Motor neuron (in vitro differentiated cells): Measurements from ENCODE around the gene C6orf62. TPM values are rescaled to one million over a fixed set of nuclear protein-coding genes. Genes with fewer than 3 reads are reported as not detected.
"Not testable (repeated sequence)": the region's sequence is repeated elsewhere in the genome, so short reads cannot be mapped to it uniquely, and the experiment has no call there.

Experiments
- ATAC-seq, 8 experiments: fragments of 200-7000 bp; cut with Tn5 transposase; replicated peaks in 6 of 8; 2 replicates each; pipeline ENCODE4 v1.8.0; 2021; ENCODE audit warnings: mild to moderate bottlenecking in 8 of 8, moderate library complexity in 8 of 8
- H3K27ac ChIP-seq, 2 donors: fragments of 250-450 bp; sonication (Bioruptor Pico); 2 replicates each; pipeline ENCODE4 v1.9.0; 2021; ENCODE audit warnings: antibody characterized with exemption in 2 of 2, mild to moderate bottlenecking in 2 of 2, moderate library complexity in 1 of 2
- H3K4me1 ChIP-seq, 2 donors: fragments of 250-450 bp; sonication (Bioruptor Pico); replicated peaks in 1 of 2; 2 replicates each; pipeline ENCODE4 v1.6.1; 2021; ENCODE audit warnings: antibody characterized with exemption in 2 of 2, mild to moderate bottlenecking in 2 of 2, moderate library complexity in 1 of 2
- H3K4me3 ChIP-seq, 5 donors: fragments of 250-450 bp; sonication (Bioruptor Pico); 2 replicates each; pipeline ENCODE4 v1.9.0; 2021; ENCODE audit warnings: antibody characterized with exemption in 5 of 5, mild to moderate bottlenecking in 5 of 5, moderate library complexity in 4 of 5
- WGBS, 10 experiments: fragments of 450-650 bp; shearing (Covaris generic); methylation state at CpG; one replicate each; pipeline ENCODE4 v1.0.0; 2022; 5-methylcytosine and 5-hydroxymethylcytosine counted together
- in situ Hi-C, 9 experiments: fragments of 400-800 bp; cut with MboI; loops; one replicate each; pipeline ENCODE4 v1.15.0; 2021; ENCODE audit warnings: low sequenced_read_pairs in 9 of 9, low pct_unique_long_range_greater_than_20kb in 2 of 9; ENCODE audit not compliant: unreplicated experiment in 9 of 9
- total RNA-seq, 8 experiments: library from RNA; unstranded; fragments of 300-600 nt; gene quantifications; 2 replicates each; pipeline versions ENCODE4 v1.2.3 to v1.2.4, GENCODE V29; 2022

C6orf62 gene
- total RNA-seq, 8 experiments from 2014 or later: 103 to 170 (median 129) TPM

- Histone ChIP-seq H3K4me1 (no peaks in the 10 kb centered on the region), H3K27ac (no peak overlapping the region), H3K4me3 (no peak overlapping the region)
- no peak for ATAC-seq
- in situ Hi-C loops: no loop called here
Measured at GRCh38 chr6:24704468-24704867, 14.5 kb downstream of the C6orf62 start.

GRCh38 chr6:24702720-24703282 is 16.2 kb downstream of the C6orf62 start:
- peak in 3 of 8 experiments; percentile 24 to 36 (median 29) for ATAC-seq
- in situ Hi-C loops: no loop called here
- H3K4me3 ChIP-seq: no peak overlapping the region
- no peak overlapping the region for H3K27ac ChIP-seq
- H3K4me1 ChIP-seq: no peaks in the 10 kb centered on the region
- WGBS, 10 experiments: 0 to 100% (median 98%) methylated on average over 1 to 3 of the region's 4 CpGs; no CpG with 5 or more reads in 4 of the 10 experiments

- Histone ChIP-seq H3K27ac (no peak overlapping the region), H3K4me3 (no peak overlapping the region), H3K4me1 (no peaks in the 10 kb centered on the region)
- ATAC-seq: no peak
- WGBS, 10 experiments: 31 to 100% (median 93%) methylated on average over 1 to 3 of the region's 3 CpGs
- in situ Hi-C loops: loop anchor here in 5 of 9 experiments (10.0 to 25.0 kb wide), 3 partner anchors 112 to 262 kb away; no protein-coding TSS in a partner anchor
Measured at GRCh38 chr6:24699521-24700359, 19.2 kb downstream of the C6orf62 start.

- Histone ChIP-seq H3K4me3 (no peak overlapping the region), H3K27ac (no peak overlapping the region), H3K4me1 (peaks cover 0 to 3% of the 10 kb centered on the region in 2 donors)
- ATAC-seq: no peak
- in situ Hi-C loops: loop anchor here in 5 of 9 experiments (10.0 to 25.0 kb wide), 3 partner anchors 109 to 259 kb away; no protein-coding TSS in a partner anchor
- WGBS, 10 experiments: 83 to 100% (median 94%) methylated on average over 2 of the region's 2 CpGs; no CpG with 5 or more reads in 5 of the 10 experiments
Measured at GRCh38 chr6:24696097-24696496, 22.9 kb downstream of the C6orf62 start.

GRCh38 chr6:24695635-24696034 is 23.3 kb downstream of the C6orf62 start:
- in situ Hi-C loops: loop anchor here in 5 of 9 experiments (10.0 to 25.0 kb wide), 3 partner anchors 108 to 258 kb away; no protein-coding TSS in a partner anchor
- 0 to 51% (median 37%) methylated on average over 1 to 7 of the region's 8 CpGs; no CpG with 5 or more reads in 3 of the 10 experiments for WGBS, 10 experiments
- peak; percentile 64 to 89 (median 76) for ATAC-seq
- H3K27ac ChIP-seq, H3K4me1 ChIP-seq, H3K4me3 ChIP-seq: not testable (repeated sequence)

GRCh38 chr6:24694198-24694597 is 24.8 kb downstream of the C6orf62 start:
- Histone ChIP-seq H3K4me3 (no peak overlapping the region), H3K4me1 (peaks cover 0 to 5% of the 10 kb centered on the region in 2 donors), H3K27ac (no peak overlapping the region)
- in situ Hi-C loops: loop anchor here in 5 of 9 experiments (10.0 to 25.0 kb wide), 3 partner anchors 107 to 257 kb away; no protein-coding TSS in a partner anchor
- ATAC-seq: peak in 1 of 8 experiments; percentile 29
- 63 to 100% (median 86%) methylated on average over 1 of the region's 1 CpG; no CpG with 5 or more reads in 6 of the 10 experiments for WGBS, 10 experiments

GRCh38 chr6:24692848-24693592 is 25.9 kb downstream of the C6orf62 start:
- in situ Hi-C loops: loop anchor here in 5 of 9 experiments (10.0 to 25.0 kb wide), 3 partner anchors 106 to 256 kb away; no protein-coding TSS in a partner anchor
- peak in 5 of 8 experiments; percentile 26 to 60 (median 40) for ATAC-seq

GRCh38 chr6:24692415-24692814 is 26.5 kb downstream of the C6orf62 start:
- ATAC-seq: no peak
- no peak overlapping the region for H3K4me3 ChIP-seq
- WGBS, 10 experiments: 80 to 100% (median 85%) methylated on average over 1 to 3 of the region's 3 CpGs; no CpG with 5 or more reads in 3 of the 10 experiments
- peaks cover 0 to 5% of the 10 kb centered on the region in 2 donors for H3K4me1 ChIP-seq
- in situ Hi-C loops: loop anchor here in 5 of 9 experiments (10.0 to 25.0 kb wide), 3 partner anchors 105 to 255 kb away; no protein-coding TSS in a partner anchor
- no peak overlapping the region for H3K27ac ChIP-seq

More at GRCh38 chr6:24692848-24693592, 25.9 kb downstream of the C6orf62 start:
- Histone ChIP-seq H3K4me1 (peaks cover 0 to 5% of the 10 kb centered on the region in 2 donors), H3K4me3 (no peak overlapping the region), H3K27ac (no peak overlapping the region)
- 79 to 100% (median 100%) methylated on average over 1 to 2 of the region's 2 CpGs; no CpG with 5 or more reads in 3 of the 10 experiments for WGBS, 10 experiments

GRCh38 chr6:24692003-24692402 is 27.0 kb downstream of the C6orf62 start:
- in situ Hi-C loops: loop anchor here in 5 of 9 experiments (10.0 to 25.0 kb wide), 3 partner anchors 105 to 255 kb away; no protein-coding TSS in a partner anchor
- ATAC-seq: no peak
- WGBS, 10 experiments: 37 to 95% (median 80%) methylated on average over 1 to 4 of the region's 4 CpGs; no CpG with 5 or more reads in 2 of the 10 experiments

GRCh38 chr6:24691550-24691949 is 27.4 kb downstream of the C6orf62 start:
- in situ Hi-C loops: loop anchor here in 5 of 9 experiments (10.0 to 25.0 kb wide), 3 partner anchors 104 to 254 kb away; no protein-coding TSS in a partner anchor
- ATAC-seq: no peak
- WGBS, 10 experiments: 60 to 100% (median 95%) methylated on average over 1 to 3 of the region's 3 CpGs
- Histone ChIP-seq H3K4me1 (peaks cover 0 to 5% of the 10 kb centered on the region in 2 donors), H3K27ac (no peak overlapping the region), H3K4me3 (no peak overlapping the region)

More at GRCh38 chr6:24692003-24692402, 27.0 kb downstream of the C6orf62 start:
- Histone ChIP-seq H3K4me1 (peaks cover 0 to 5% of the 10 kb centered on the region in 2 donors), H3K4me3 (no peak overlapping the region), H3K27ac (no peak overlapping the region)

- WGBS, 10 experiments: 50 to 100% (median 89%) methylated on average over 1 of the region's 1 CpG; no CpG with 5 or more reads in 1 of the 10 experiments
- peaks cover 0 to 5% of the 10 kb centered on the region in 2 donors for H3K4me1 ChIP-seq
- in situ Hi-C loops: loop anchor here in 5 of 9 experiments (10.0 to 25.0 kb wide), 3 partner anchors 103 to 253 kb away; no protein-coding TSS in a partner anchor
- no peak overlapping the region for H3K4me3 ChIP-seq
- no peak overlapping the region for H3K27ac ChIP-seq
- ATAC-seq: no peak
Measured at GRCh38 chr6:24690593-24690992, 28.4 kb downstream of the C6orf62 start.

- H3K4me3 ChIP-seq: no peak overlapping the region
- in situ Hi-C loops: loop anchor here in 5 of 9 experiments (10.0 to 25.0 kb wide), 3 partner anchors 103 to 253 kb away; no protein-coding TSS in a partner anchor
- 14 to 100% (median 83%) methylated on average over 1 to 2 of the region's 2 CpGs for WGBS, 10 experiments
- peaks cover 0 to 5% of the 10 kb centered on the region in 2 donors for H3K4me1 ChIP-seq
- no peak for ATAC-seq
- H3K27ac ChIP-seq: no peak overlapping the region
Measured at GRCh38 chr6:24689964-24690363, 29.0 kb downstream of the C6orf62 start.
